ENCODE data around the gene ITGA11. TPM values are rescaled to one million over a fixed set of nuclear protein-coding genes. Genes with fewer than 3 reads are reported as not detected.

Gene ITGA11
- total RNA-seq, 1 experiment from 2014 or later = 22.0 TPM

- peak; percentile 69 for DNase-seq (ENCODE audit: low read depth)
Observed at GRCh38 chr15:68271854-68272471, 160.0 kb downstream of the ITGA11 start.

DNA sequence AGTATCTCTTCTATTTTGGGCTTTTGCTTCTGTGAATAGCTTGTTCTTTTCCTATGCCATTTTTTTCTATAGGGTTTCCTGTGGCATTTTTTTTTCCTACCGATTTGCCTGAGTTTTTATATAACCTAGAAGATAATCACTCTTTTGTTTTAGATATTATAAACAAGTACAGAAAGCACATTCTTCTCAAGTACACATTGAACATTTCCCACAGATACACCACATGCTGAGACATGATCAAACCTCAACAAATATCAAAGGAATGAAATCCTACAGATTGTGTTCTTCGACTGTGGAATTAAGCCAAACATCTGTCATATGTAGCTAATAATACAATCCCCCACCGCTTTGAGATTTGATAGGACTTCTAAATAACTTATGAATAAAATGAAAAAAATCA, 163.6 kb downstream of the ITGA11 start:
- no peak for DNase-seq (ENCODE audit: low read depth)

- DNase-seq (ENCODE audit: low read depth) = no peak
Observed at GRCh38 chr15:68265674-68266073, 166.3 kb downstream of the ITGA11 start.

- no peak for DNase-seq (ENCODE audit: low read depth)
Observed at GRCh38 chr15:68265081-68265480, 166.9 kb downstream of the ITGA11 start.

DNA sequence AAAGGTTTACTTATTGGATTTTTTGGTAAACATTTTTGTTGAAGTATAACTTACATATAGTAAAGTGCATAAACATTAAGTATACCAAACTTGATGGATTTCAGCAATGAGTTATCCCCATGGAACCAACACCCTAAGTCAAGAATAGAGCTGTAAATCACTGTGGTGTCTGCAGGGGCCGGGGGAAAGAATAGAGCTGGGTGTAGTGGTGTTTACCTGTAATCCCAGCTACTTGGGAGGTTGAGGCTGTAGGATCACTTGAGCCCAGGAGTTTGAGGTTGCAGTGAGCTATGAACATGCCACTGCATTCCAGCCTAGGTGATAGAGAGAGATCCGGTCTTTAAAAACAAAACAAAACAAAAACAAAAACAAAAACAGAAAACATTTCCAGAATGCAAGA, 167.7 kb downstream of the ITGA11 start:
- DNase-seq (ENCODE audit: low read depth) = no peak

- no peak for DNase-seq (ENCODE audit: low read depth)
Observed at GRCh38 chr15:68262514-68263356, 169.2 kb downstream of the ITGA11 start.

DNA sequence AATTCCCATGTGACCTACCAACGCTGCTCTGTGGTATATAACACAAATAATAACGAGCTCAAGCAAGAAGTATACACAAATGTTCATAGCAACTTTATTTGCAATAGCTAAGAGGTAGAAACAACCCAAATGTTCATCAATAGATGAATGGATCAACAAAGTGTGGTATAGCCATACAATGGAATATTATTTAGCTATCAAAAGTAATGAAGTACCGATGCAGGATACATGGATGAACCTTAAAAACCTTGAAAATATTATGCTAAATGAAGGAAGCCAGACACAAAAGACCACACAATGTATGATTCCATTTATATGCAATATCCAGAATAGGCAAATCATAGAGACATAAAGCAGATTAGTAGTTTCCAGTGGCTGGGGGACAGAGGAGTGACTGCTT, 170.0 kb downstream of the ITGA11 start:
- no peak for DNase-seq (ENCODE audit: low read depth)

DNA sequence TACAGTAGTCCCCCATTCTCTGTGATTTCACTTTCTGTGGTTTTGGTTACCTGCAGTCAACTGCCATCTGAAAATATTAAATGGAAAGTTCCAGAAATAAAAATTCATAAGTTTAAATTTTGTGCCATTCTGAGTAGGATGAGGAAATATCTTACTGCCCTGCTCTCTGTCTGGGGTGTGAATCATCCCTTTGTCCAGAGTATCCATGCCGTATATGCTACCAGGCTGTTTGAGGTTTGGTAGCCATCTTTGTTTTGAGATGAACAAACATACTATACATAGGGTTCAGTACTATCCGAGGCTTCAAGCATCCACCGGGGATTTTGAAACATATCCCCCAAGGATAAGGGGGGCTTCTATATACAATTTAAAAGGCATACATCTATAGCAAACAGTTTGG, 170.7 kb downstream of the ITGA11 start:
- no peak for DNase-seq (ENCODE audit: low read depth)

DNA sequence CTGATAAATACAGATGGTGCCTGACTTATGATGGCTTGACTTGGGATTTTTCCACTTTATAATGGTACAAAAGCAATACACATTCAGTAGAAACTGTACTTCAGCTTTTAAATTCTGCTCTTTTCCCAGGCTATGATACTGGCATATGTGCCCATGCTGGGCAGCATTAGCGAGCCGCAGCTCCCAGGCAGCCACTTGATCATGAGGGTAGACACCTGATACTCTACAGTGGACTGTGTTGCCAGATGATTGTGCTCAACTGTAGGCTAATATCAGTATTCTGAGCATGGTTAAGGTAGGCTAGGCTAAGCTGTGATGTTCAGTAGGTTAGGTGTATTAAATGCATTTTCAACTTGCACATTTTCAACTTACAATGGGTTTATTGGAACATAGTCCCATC, 172.1 kb downstream of the ITGA11 start:
- DNase-seq (ENCODE audit: low read depth) = no peak

- no peak for DNase-seq (ENCODE audit: low read depth)
Observed at GRCh38 chr15:68258692-68259091, 173.3 kb downstream of the ITGA11 start.

DNA sequence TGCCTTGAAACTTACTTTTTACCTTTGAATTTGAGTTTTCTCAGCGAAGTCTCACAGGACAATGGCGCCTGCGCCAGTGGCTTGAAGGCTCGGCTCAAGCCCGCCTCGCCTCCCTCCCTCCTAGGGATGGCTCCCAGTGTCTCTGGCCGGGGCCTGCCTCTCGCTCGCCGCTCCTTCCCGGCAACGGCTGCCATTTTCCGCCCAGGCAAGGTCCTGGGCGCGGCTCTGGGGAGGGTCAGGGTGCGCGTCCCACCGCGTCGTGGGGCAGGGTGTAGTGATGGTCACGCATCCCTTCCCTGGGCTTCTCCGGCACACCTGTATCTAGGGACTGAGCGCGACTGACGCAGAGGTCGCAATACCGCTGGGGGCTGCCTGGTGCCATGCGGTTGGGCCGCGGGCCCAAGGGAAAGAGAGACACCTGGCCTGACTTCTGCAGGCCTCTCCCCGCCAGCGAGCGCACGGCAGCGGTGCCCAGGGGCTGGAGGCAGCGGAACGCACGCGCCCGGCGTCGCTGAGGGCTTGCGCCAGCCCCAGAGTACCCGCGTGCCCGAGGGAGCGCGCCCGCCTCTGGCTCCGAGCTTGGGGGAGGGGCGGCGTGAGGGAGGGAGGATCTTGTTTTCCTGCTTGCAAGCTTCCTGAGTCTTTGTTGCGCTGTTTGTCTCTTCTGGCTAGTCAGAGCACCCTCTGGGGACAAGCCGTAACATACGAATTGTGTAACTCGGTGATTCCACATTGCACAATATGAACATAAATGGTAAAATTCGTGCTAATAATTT, 175.1 kb downstream of the ITGA11 start:
- DNase-seq (ENCODE audit: low read depth) = peak; percentile 85

DNA sequence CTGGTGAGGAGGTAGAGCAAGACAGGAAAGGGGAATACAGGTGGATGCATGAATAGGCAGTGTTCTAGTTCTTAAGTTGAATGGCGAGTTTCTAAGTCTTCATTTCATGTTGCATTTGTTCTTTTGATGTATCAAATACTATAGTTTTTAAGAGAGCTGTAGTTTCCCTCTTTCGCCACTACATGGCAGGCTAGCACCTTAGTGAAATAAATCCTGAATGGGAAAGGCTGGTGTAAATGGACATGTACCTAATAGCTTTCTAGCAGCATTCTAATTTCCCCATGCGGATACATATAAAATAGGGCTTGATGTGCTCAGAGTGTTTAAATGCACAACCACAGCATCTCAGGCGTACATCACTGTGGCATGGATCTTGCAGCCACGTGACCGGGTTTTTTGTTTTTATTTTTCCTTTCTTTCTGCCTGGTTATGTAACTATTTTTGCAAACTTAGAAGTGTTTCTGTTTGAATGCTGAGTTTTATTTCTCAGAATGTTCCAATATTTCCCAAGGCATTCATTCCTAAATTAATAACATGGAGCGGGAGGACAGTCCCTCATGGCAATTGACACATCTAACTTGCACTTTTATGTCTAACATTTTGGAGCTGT, 178.9 kb downstream of the ITGA11 start:
- DNase-seq (ENCODE audit: low read depth) = peak; percentile 78

DNA sequence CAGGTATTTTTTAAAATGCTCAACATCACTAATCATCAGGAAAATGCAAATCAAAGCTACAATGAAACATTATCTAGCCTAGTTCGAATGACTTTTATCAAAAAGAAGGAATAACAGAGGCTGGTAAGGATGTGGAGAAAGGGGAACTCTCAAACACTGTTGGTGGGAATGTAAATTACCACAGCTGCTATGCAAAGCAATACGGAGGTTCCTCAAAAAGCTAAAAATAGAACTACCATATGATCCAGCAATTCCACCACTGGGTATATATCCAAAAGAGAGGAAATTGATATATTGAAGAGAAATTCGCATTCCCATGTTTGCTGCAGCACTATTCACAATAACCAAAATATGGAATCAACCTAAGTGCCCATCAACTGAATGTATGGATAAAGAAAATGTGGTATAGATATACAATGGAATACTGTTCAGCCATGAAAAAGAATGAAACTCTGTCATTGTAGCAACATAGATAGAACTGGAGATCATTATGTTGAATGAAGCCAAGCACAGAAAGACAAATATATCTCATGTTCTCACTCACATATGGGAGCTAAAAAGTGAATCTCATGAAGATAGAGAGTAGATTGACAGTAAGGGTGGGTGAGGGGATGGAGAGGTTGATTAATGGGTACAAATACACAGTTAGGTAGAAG, 182.8 kb downstream of the ITGA11 start:
- DNase-seq (ENCODE audit: low read depth) = no peak

Other genes starting within 250 kb of the ITGA11 start
- gene CALML4, start 226.8 kb downstream of the ITGA11 start, total RNA-seq (2014; rRNA removed) = 2.0 and 2.2 TPM in 2 replicates
- gene CLN6, start 202.4 kb downstream of the ITGA11 start, total RNA-seq (2014; rRNA removed) = 34.9 and 40.9 TPM in 2 replicates
- 28.0 and 32.2 TPM in 2 replicates for gene FEM1B, start 154.4 kb downstream of the ITGA11 start, total RNA-seq (2014; rRNA removed)
- gene CORO2B, start 146.8 kb upstream of the ITGA11 start, total RNA-seq (2014; rRNA removed) = 18.3 and 20.3 TPM in 2 replicates

All from LHCN-M2 (cell line).